ENCODE results near the gene DGKQ.
"Not testable (repeated sequence)": the region's sequence is repeated elsewhere in the genome, so short reads cannot be mapped to it uniquely, and the experiment has no call there.

The DGKQ gene

GRCh38 chr4:931960-932712 lies 41.2 kb downstream of the DGKQ start, which contains the start of the genes GAK and TMEM175:
Gene GAK, minus strand, starts transcription at chr4:932316. Its CDS starts 129 bp downstream, at chr4:932187.
Gene TMEM175, plus strand, starts transcription at chr4:932460. Its CDS starts 15,280 bp downstream, at chr4:947740.
- peak within 1 kb of the TSS; percentile 86 to 99 (median 96) for H3K27ac ChIP-seq
- peak within 1 kb of the TSS; percentile 77 to 99 (median 97) for H3K4me3 ChIP-seq

GRCh38 chr4:931194-931959 lies 42.0 kb downstream of the DGKQ start:
- H3K27ac ChIP-seq = peak overlapping the region; percentile 86 to 99 (median 96)

GRCh38 chr4:930827-931193 lies 42.6 kb downstream of the DGKQ start:
- peak overlapping the region in 13 of 21 experiments; percentile 14 to 99 (median 94) for H3K27ac ChIP-seq
- H3K4me3 ChIP-seq = peak overlapping the region; percentile 77 to 99 (median 97)

More at GRCh38 chr4:931194-931959, 42.0 kb downstream of the DGKQ start:
- H3K4me3 ChIP-seq = peak overlapping the region; percentile 77 to 99 (median 97)

GRCh38 chr4:930028-930551 lies 43.3 kb downstream of the DGKQ start:
- Histone ChIP-seq H3K4me3 (no peak overlapping the region), H3K27ac (peak overlapping the region in 4 of 21 experiments; percentile 47 to 99 (median 95))

GRCh38 chr4:929096-929765 lies 44.1 kb downstream of the DGKQ start:
- H3K27ac ChIP-seq = peak overlapping the region in 1 of 21 experiments; percentile 92
- no peak overlapping the region for H3K4me3 ChIP-seq

- H3K27ac ChIP-seq, H3K4me3 ChIP-seq: not testable (repeated sequence)
These were observed 45.8 kb downstream of the DGKQ start for GRCh38 chr4:927566-927965.

GRCh38 chr4:926538-926937 lies 46.8 kb downstream of the DGKQ start:
- Histone ChIP-seq H3K27ac (no peak overlapping the region), H3K4me3 (no peak overlapping the region)

GRCh38 chr4:925771-926500 lies 47.4 kb downstream of the DGKQ start:
- Histone ChIP-seq H3K27ac (no peak overlapping the region), H3K4me3 (no peak overlapping the region)

- Histone ChIP-seq H3K4me3 (no peak overlapping the region), H3K27ac (peak overlapping the region in 4 of 21 experiments; percentile 23 to 55 (median 48))
These were observed 48.2 kb downstream of the DGKQ start for GRCh38 chr4:925171-925570.

- Histone ChIP-seq H3K4me3 (no peak overlapping the region), H3K27ac (peak overlapping the region in 4 of 21 experiments; percentile 23 to 55 (median 48))
These were observed 49.0 kb downstream of the DGKQ start for GRCh38 chr4:924107-925096.

GRCh38 chr4:921830-922331 lies 51.5 kb downstream of the DGKQ start:
- H3K27ac ChIP-seq = no peak overlapping the region
- H3K4me3 ChIP-seq = no peak overlapping the region

- peak overlapping the region in 2 of 21 experiments; percentile 28 to 44 for H3K27ac ChIP-seq
- H3K4me3 ChIP-seq = not testable (repeated sequence)
These were observed 54.2 kb downstream of the DGKQ start for GRCh38 chr4:919004-919680.

GRCh38 chr4:918591-918990 lies 54.8 kb downstream of the DGKQ start:
- H3K4me3 ChIP-seq, H3K27ac ChIP-seq: not testable (repeated sequence)

GRCh38 chr4:917992-918391 lies 55.4 kb downstream of the DGKQ start:
- Histone ChIP-seq H3K4me3 (no peak overlapping the region), H3K27ac (no peak overlapping the region)

GRCh38 chr4:917466-917865 lies 55.9 kb downstream of the DGKQ start:
- Histone ChIP-seq H3K27ac (no peak overlapping the region), H3K4me3 (no peak overlapping the region)

GRCh38 chr4:915595-915994 lies 57.8 kb downstream of the DGKQ start:
- H3K27ac ChIP-seq = peak overlapping the region in 3 of 21 experiments; percentile 58 to 76 (median 58)
- peak overlapping the region in 2 of 7 experiments; percentile 1 to 6 for H3K4me3 ChIP-seq

- H3K4me3 ChIP-seq = peak overlapping the region in 2 of 7 experiments; percentile 3 to 6
- H3K27ac ChIP-seq = peak overlapping the region in 4 of 21 experiments; percentile 58 to 76 (median 60)
These were observed 58.3 kb downstream of the DGKQ start for GRCh38 chr4:915041-915474.
